Measurements from ENCODE around the gene PANK1.

PANK1 gene

GRCh38 chr10:89591796-89592271 is 53.2 kb downstream of the PANK1 start:
- TF ChIP-seq, protein P1, sequence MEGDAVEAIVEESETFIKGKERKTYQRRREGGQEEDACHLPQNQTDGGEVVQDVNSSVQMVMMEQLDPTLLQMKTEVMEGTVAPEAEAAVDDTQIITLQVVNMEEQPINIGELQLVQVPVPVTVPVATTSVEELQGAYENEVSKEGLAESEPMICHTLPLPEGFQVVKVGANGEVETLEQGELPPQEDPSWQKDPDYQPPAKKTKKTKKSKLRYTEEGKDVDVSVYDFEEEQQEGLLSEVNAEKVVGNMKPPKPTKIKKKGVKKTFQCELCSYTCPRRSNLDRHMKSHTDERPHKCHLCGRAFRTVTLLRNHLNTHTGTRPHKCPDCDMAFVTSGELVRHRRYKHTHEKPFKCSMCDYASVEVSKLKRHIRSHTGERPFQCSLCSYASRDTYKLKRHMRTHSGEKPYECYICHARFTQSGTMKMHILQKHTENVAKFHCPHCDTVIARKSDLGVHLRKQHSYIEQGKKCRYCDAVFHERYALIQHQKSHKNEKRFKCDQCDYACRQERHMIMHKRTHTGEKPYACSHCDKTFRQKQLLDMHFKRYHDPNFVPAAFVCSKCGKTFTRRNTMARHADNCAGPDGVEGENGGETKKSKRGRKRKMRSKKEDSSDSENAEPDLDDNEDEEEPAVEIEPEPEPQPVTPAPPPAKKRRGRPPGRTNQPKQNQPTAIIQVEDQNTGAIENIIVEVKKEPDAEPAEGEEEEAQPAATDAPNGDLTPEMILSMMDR (IDR thresholded peaks at IDR 0.05; ENCODE audit: insufficient read depth, missing control alignments): no peak
- FAIRE-seq: no peak
- DNase-seq (ENCODE audit: insufficient read length, low spot score): no peak

DNA sequence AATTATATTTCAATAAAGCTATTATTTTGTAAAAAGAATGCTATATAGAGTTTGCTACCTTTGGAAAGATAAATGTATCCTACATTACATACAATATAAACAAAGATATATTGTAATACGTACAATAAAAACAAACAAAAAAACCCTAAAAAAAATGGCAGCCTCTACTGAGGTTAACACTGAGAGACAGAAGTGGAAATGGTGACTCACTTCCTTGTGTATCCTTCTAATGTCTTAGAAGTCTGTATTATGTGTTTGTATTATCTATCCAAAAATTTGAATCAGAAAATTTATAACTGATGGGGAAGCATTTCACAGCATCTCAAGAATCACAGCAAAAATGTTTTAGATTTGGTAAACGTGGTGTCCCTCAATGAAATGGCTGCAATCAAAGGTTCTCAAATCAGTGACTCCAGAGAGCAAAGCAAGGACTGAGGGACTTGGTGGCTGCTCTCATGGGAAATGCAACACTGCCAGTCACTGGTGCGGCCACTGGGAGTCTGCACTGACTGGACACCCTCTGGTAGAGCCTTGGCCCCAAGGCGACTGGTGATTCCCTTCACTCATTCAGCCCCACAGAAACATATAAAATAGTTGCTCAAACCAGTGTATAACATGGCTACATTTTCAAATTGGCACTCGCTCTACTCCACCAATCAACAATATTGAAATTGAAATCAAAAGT is 53.8 kb downstream of the PANK1 start:
- FAIRE-seq (no peak), DNase-seq (ENCODE audit: insufficient read length, low spot score) (no peak)

GRCh38 chr10:89590326-89590725 is 54.7 kb downstream of the PANK1 start:
- FAIRE-seq: no peak
- TF ChIP-seq, protein P1 (IDR thresholded peaks at IDR 0.05; ENCODE audit: insufficient read depth, missing control alignments): no peak
- no peak for DNase-seq (ENCODE audit: insufficient read length, low spot score)

More for the DNA sequence above, 53.8 kb downstream of the PANK1 start:
- TF ChIP-seq, protein P1 (IDR thresholded peaks at IDR 0.05; ENCODE audit: insufficient read depth, missing control alignments): no peak

GRCh38 chr10:89589101-89589720 is 55.8 kb downstream of the PANK1 start:
- FAIRE-seq (no peak), DNase-seq (ENCODE audit: insufficient read length, low spot score) (no peak)
- TF ChIP-seq, protein P1 (IDR thresholded peaks at IDR 0.05; ENCODE audit: insufficient read depth, missing control alignments): no peak

- DNase-seq (ENCODE audit: insufficient read length, low spot score) (no peak), FAIRE-seq (no peak)
- TF ChIP-seq, protein P1 (IDR thresholded peaks at IDR 0.05; ENCODE audit: insufficient read depth, missing control alignments): no peak
Observed at GRCh38 chr10:89588671-89589070, 56.4 kb downstream of the PANK1 start.

GRCh38 chr10:89582022-89582421 is 63.0 kb downstream of the PANK1 start:
- no peak for FAIRE-seq
- TF ChIP-seq, protein P1 (IDR thresholded peaks at IDR 0.05; ENCODE audit: insufficient read depth, missing control alignments): no peak
- DNase-seq (ENCODE audit: insufficient read length, low spot score): no peak

GRCh38 chr10:89580243-89580642 is 64.8 kb downstream of the PANK1 start:
- TF ChIP-seq, protein P1 (IDR thresholded peaks at IDR 0.05; ENCODE audit: insufficient read depth, missing control alignments): no peak
- FAIRE-seq (no peak), DNase-seq (ENCODE audit: insufficient read length, low spot score) (no peak)

Data from D721Med (cell line).